HG02678 (cell line): Measurements from ENCODE around the gene RPL29.

Experiments used
- ATAC-seq: cut with Tn5 transposase; IDR thresholded peaks from one replicate; pipeline ENCODE4 v1.9.1; 2021; ENCODE audit warnings: mild to moderate bottlenecking, moderate library complexity; ENCODE audit not compliant: unreplicated experiment

RPL29 gene

GRCh38 chr3:51948016-51948580 is 47.6 kb downstream of the RPL29 start:
- ATAC-seq = no peak

- no peak for ATAC-seq
These were observed 48.3 kb downstream of the RPL29 start for GRCh38 chr3:51947215-51947900.

- no peak for ATAC-seq
These were observed 48.9 kb downstream of the RPL29 start for GRCh38 chr3:51946796-51947195.

GRCh38 chr3:51945926-51946705 is 49.6 kb downstream of the RPL29 start:
- no peak for ATAC-seq

- ATAC-seq = no peak
These were observed 50.5 kb downstream of the RPL29 start for GRCh38 chr3:51945031-51945840.

- no peak for ATAC-seq
These were observed 51.2 kb downstream of the RPL29 start for GRCh38 chr3:51944451-51945021.
